ENCODE data around the gene PAK3. TPM values are rescaled to one million over a fixed set of nuclear protein-coding genes. Genes with fewer than 3 reads are reported as not detected.

The PAK3 gene
- total RNA-seq, 2 donors from 2014 or later: 7.1 to 11.6 TPM

DNA sequence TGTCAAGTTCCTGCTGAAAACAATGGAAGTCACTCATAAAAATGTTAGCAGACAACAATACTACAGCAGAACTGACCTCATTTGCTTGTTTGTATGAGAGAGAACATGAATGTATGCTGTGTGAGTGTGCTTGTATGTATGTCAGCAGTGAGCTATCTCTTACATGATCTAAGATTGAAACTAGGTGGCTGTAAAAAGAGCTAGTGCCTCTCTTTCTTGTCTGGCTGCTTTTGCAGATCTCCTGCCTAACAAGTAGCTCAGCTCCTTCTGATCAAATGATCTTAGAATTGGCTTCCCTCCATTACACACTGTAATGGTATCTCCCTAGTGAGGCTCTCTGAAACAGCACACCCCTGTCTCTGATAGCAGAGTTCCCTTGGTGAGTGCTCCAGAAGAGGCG, 20.7 kb downstream of the PAK3 start:
- ATAC-seq (ENCODE audit: insufficient number of reproducible peaks, low FRiP score, low read depth) (no peak), DNase-seq (ENCODE audit: low spot score) (no peak)
- no peaks in the 10 kb centered on the region for H3K36me3 ChIP-seq
- no peaks in the 10 kb centered on the region for H3K9me3 ChIP-seq
- no peak overlapping the region for H3K4me3 ChIP-seq
- no peak for TF ChIP-seq CTCF (IDR thresholded peaks at IDR 0.05)
- H3K27ac ChIP-seq: no peak overlapping the region
- H3K4me1 ChIP-seq (ENCODE audit: control insufficient read depth in 1 of 2, low read depth in 2 of 2): no peaks in the 10 kb centered on the region
- no peaks in the 10 kb centered on the region for H3K27me3 ChIP-seq (replicated peaks; ENCODE audit: insufficient read depth)

- H3K27me3 ChIP-seq (replicated peaks; ENCODE audit: insufficient read depth): no peaks in the 10 kb centered on the region
- ATAC-seq (ENCODE audit: insufficient number of reproducible peaks, low FRiP score, low read depth): no peak
Measured at GRCh38 chrX:111119341-111119740, 23.4 kb downstream of the PAK3 start.

GRCh38 chrX:111123125-111123524, 27.1 kb downstream of the PAK3 start:
- no peak for DNase-seq (ENCODE audit: low spot score)
- ATAC-seq (ENCODE audit: insufficient number of reproducible peaks, low FRiP score, low read depth): no peak
- H3K4me1 ChIP-seq (ENCODE audit: control insufficient read depth in 1 of 2, low read depth in 2 of 2): no peaks in the 10 kb centered on the region
- no peak overlapping the region for H3K4me3 ChIP-seq
- H3K36me3 ChIP-seq: no peaks in the 10 kb centered on the region
- TF ChIP-seq CTCF (IDR thresholded peaks at IDR 0.05): no peak
- H3K9me3 ChIP-seq: no peaks in the 10 kb centered on the region
- no peaks in the 10 kb centered on the region for H3K27me3 ChIP-seq (replicated peaks; ENCODE audit: insufficient read depth)
- no peak overlapping the region for H3K27ac ChIP-seq

More at GRCh38 chrX:111119341-111119740, 23.4 kb downstream of the PAK3 start:
- H3K9me3 ChIP-seq: no peaks in the 10 kb centered on the region
- no peak overlapping the region for H3K4me3 ChIP-seq
- DNase-seq (ENCODE audit: low spot score): no peak
- H3K27ac ChIP-seq: no peak overlapping the region
- H3K36me3 ChIP-seq: no peaks in the 10 kb centered on the region
- TF ChIP-seq CTCF (IDR thresholded peaks at IDR 0.05): no peak
- no peaks in the 10 kb centered on the region for H3K4me1 ChIP-seq (ENCODE audit: control insufficient read depth in 1 of 2, low read depth in 2 of 2)

DNA sequence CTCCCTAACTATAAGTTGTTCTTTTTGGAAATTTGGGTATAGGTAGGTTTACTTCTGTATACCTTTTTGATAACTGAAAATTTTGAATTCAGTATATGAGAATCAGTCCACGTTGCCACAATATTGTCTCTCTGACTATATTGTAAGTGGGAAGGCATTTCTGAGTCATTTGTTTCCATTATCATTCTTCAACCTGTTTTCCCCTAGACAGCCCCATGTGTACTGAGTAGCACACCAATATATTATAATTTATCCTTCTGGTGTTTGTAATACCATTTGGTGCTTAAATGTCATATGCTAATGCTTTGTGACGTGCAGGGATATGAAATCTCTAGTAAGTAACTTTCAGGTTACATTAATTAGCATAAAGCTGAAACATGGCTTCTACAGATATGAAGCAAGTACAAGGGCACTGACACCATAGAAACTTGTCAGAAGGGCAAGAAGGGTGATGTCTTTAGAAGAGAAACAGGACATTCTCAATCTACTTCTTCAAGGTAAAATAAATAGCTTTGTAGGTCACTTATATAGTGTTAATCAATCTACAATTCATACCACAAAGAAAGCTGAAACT, 27.7 kb downstream of the PAK3 start:
- no peak for TF ChIP-seq CTCF (IDR thresholded peaks at IDR 0.05)

GRCh38 chrX:111124418-111124817, 28.4 kb downstream of the PAK3 start:
- Histone ChIP-seq H3K4me3 (no peak overlapping the region), H3K27ac (no peak overlapping the region), H3K4me1 (ENCODE audit: control insufficient read depth in 1 of 2, low read depth in 2 of 2) (no peaks in the 10 kb centered on the region), H3K9me3 (no peaks in the 10 kb centered on the region), H3K36me3 (no peaks in the 10 kb centered on the region), H3K27me3 (replicated peaks; ENCODE audit: insufficient read depth) (no peaks in the 10 kb centered on the region)
- TF ChIP-seq CTCF (IDR thresholded peaks at IDR 0.05): no peak
- no peak for DNase-seq (ENCODE audit: low spot score)
- no peak for ATAC-seq (ENCODE audit: insufficient number of reproducible peaks, low FRiP score, low read depth)

More for the DNA sequence above, 27.7 kb downstream of the PAK3 start:
- H3K4me3 ChIP-seq: no peak overlapping the region
- no peaks in the 10 kb centered on the region for H3K36me3 ChIP-seq
- H3K4me1 ChIP-seq (ENCODE audit: control insufficient read depth in 1 of 2, low read depth in 2 of 2): no peaks in the 10 kb centered on the region
- H3K27me3 ChIP-seq (replicated peaks; ENCODE audit: insufficient read depth): no peaks in the 10 kb centered on the region
- ATAC-seq (ENCODE audit: insufficient number of reproducible peaks, low FRiP score, low read depth) (no peak), DNase-seq (ENCODE audit: low spot score) (no peak)
- no peaks in the 10 kb centered on the region for H3K9me3 ChIP-seq
- H3K27ac ChIP-seq: no peak overlapping the region
